ENCODE data around the gene C1orf21.
A peak's percentile ranks its signal among the peaks of the same experiment; 100 is the strongest.

C1orf21 gene

GRCh38 chr1:184506481-184506880, 119.7 kb downstream of the C1orf21 start:
- Histone ChIP-seq H3K4me3 (no peak overlapping the region), H3K27ac (no peak overlapping the region), H3K9me3 (ENCODE audit: low read depth, low read length) (no peaks in the 10 kb centered on the region), H3K36me3 (ENCODE audit: insufficient read depth, low read length) (no peaks in the 10 kb centered on the region), H3K9ac (ENCODE audit: insufficient read length) (no peak overlapping the region)
- no peak for DNase-seq (ENCODE audit: low read depth, low spot score)
- TF ChIP-seq FOXP2 (optimal IDR thresholded peaks at IDR 0.05; ENCODE audit: control extremely low read depth, extremely low read length, insufficient read depth), result no peak
- TF ChIP-seq EZH2 (IDR thresholded peaks at IDR 0.05), result no peak
- no peak for TF ChIP-seq POLR2AphosphoS5 (IDR thresholded peaks at IDR 0.05; ENCODE audit: borderline replicate concordance, low read depth, low read length)

GRCh38 chr1:184507165-184507564, 120.3 kb downstream of the C1orf21 start:
- TF ChIP-seq FOXP2 (optimal IDR thresholded peaks at IDR 0.05; ENCODE audit: control extremely low read depth, extremely low read length, insufficient read depth) (no peak), POLR2AphosphoS5 (IDR thresholded peaks at IDR 0.05; ENCODE audit: borderline replicate concordance, low read depth, low read length) (no peak), EZH2 (IDR thresholded peaks at IDR 0.05) (no peak)
- H3K4me3 ChIP-seq, result no peak overlapping the region; the same call in 1 of the 2 replicates
- H3K9ac ChIP-seq (ENCODE audit: insufficient read length), result no peak overlapping the region
- no peaks in the 10 kb centered on the region for H3K36me3 ChIP-seq (ENCODE audit: insufficient read depth, low read length)
- no peaks in the 10 kb centered on the region for H3K9me3 ChIP-seq (ENCODE audit: low read depth, low read length)
- no peak for DNase-seq (ENCODE audit: low read depth, low spot score)
- H3K27ac ChIP-seq, result 0 out of 2 replicates have a peak overlapping the region, but pooled peaks have one; percentile 52

GRCh38 chr1:184507604-184508280, 120.9 kb downstream of the C1orf21 start:
- DNase-seq (ENCODE audit: low read depth, low spot score), result no peak
- no peaks in the 10 kb centered on the region for H3K9me3 ChIP-seq (ENCODE audit: low read depth, low read length)
- TF ChIP-seq EZH2 (IDR thresholded peaks at IDR 0.05) (no peak), FOXP2 (optimal IDR thresholded peaks at IDR 0.05; ENCODE audit: control extremely low read depth, extremely low read length, insufficient read depth) (no peak), POLR2AphosphoS5 (IDR thresholded peaks at IDR 0.05; ENCODE audit: borderline replicate concordance, low read depth, low read length) (no peak)
- peak overlapping the region; percentile 52 for H3K27ac ChIP-seq
- H3K4me3 ChIP-seq, result peak overlapping the region; percentile 12
- H3K9ac ChIP-seq (ENCODE audit: insufficient read length), result no peak overlapping the region
- H3K36me3 ChIP-seq (ENCODE audit: insufficient read depth, low read length), result no peaks in the 10 kb centered on the region

DNA sequence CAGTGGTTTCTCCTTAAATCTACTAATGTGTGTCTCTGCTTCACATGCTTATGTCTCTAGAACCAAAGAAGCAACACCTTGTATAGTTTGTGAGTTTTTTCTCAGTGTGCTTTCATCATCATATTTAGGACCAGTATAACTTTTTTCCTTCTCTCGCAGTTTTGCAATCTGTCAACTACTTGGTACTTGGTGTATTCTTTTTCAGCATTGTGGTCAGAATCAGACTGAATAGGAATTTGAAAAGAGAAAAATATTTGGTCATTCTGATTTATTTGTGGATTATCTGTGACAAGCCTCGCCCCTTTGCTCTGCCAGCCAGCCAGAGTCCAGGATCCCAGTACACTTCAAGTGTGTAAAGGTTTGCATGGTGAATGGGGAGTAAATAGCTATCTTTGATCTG, 122.3 kb downstream of the C1orf21 start:
- no peak for DNase-seq (ENCODE audit: low read depth, low spot score)
- no peak for TF ChIP-seq FOXP2 (optimal IDR thresholded peaks at IDR 0.05; ENCODE audit: control extremely low read depth, extremely low read length, insufficient read depth)
- no peak for TF ChIP-seq EZH2 (IDR thresholded peaks at IDR 0.05)
- TF ChIP-seq POLR2AphosphoS5 (IDR thresholded peaks at IDR 0.05; ENCODE audit: borderline replicate concordance, low read depth, low read length), result no peak
- Histone ChIP-seq H3K27ac (no peak overlapping the region), H3K9me3 (ENCODE audit: low read depth, low read length) (no peaks in the 10 kb centered on the region), H3K4me3 (no peak overlapping the region), H3K9ac (ENCODE audit: insufficient read length) (no peak overlapping the region), H3K36me3 (ENCODE audit: insufficient read depth, low read length) (no peaks in the 10 kb centered on the region)

GRCh38 chr1:184510110-184510509, 123.3 kb downstream of the C1orf21 start:
- Histone ChIP-seq H3K27ac (no peak overlapping the region), H3K9me3 (ENCODE audit: low read depth, low read length) (no peaks in the 10 kb centered on the region), H3K9ac (ENCODE audit: insufficient read length) (no peak overlapping the region), H3K36me3 (ENCODE audit: insufficient read depth, low read length) (no peaks in the 10 kb centered on the region), H3K4me3 (no peak overlapping the region)
- TF ChIP-seq FOXP2 (optimal IDR thresholded peaks at IDR 0.05; ENCODE audit: control extremely low read depth, extremely low read length, insufficient read depth) (no peak), POLR2AphosphoS5 (IDR thresholded peaks at IDR 0.05; ENCODE audit: borderline replicate concordance, low read depth, low read length) (no peak), EZH2 (IDR thresholded peaks at IDR 0.05) (no peak)
- no peak for DNase-seq (ENCODE audit: low read depth, low spot score)

- no peak for DNase-seq (ENCODE audit: low read depth, low spot score)
- Histone ChIP-seq H3K4me3 (no peak overlapping the region), H3K9ac (ENCODE audit: insufficient read length) (no peak overlapping the region), H3K36me3 (ENCODE audit: insufficient read depth, low read length) (no peaks in the 10 kb centered on the region), H3K9me3 (ENCODE audit: low read depth, low read length) (no peaks in the 10 kb centered on the region), H3K27ac (no peak overlapping the region)
- TF ChIP-seq FOXP2 (optimal IDR thresholded peaks at IDR 0.05; ENCODE audit: control extremely low read depth, extremely low read length, insufficient read depth) (no peak), EZH2 (IDR thresholded peaks at IDR 0.05) (no peak), POLR2AphosphoS5 (IDR thresholded peaks at IDR 0.05; ENCODE audit: borderline replicate concordance, low read depth, low read length) (no peak)
Observed at GRCh38 chr1:184512724-184513123, 125.9 kb downstream of the C1orf21 start.

DNA sequence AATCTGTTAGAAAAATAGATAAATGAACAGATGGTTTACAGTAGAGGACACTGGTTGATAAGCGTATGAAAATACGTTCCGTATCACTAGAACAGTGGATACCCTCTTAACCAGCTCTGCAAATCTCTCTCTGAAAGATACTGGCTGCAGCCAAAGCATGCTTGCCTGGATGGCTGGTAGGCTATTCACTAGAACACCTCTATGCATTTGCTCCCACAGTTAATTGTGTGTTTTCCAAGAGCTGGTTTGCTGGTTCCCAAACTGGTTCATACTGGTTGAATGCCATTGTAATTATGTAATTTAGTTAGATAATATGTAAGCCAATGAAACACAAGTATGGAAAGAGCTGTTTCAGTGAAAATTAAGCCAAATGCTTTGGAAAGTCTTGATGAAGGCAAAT, 126.6 kb downstream of the C1orf21 start:
- H3K9ac ChIP-seq (ENCODE audit: insufficient read length), result no peak overlapping the region
- H3K36me3 ChIP-seq (ENCODE audit: insufficient read depth, low read length), result no peaks in the 10 kb centered on the region
- H3K27ac ChIP-seq, result no peak overlapping the region
- no peak for TF ChIP-seq EZH2 (IDR thresholded peaks at IDR 0.05)
- H3K4me3 ChIP-seq, result no peak overlapping the region
- H3K9me3 ChIP-seq (ENCODE audit: low read depth, low read length), result no peaks in the 10 kb centered on the region
- DNase-seq (ENCODE audit: low read depth, low spot score), result no peak

- no peaks in the 10 kb centered on the region for H3K9me3 ChIP-seq (ENCODE audit: low read depth, low read length)
- H3K9ac ChIP-seq (ENCODE audit: insufficient read length), result no peak overlapping the region
- no peaks in the 10 kb centered on the region for H3K36me3 ChIP-seq (ENCODE audit: insufficient read depth, low read length)
- DNase-seq (ENCODE audit: low read depth, low spot score), result no peak
- H3K27ac ChIP-seq, result no peak overlapping the region
- no peak for TF ChIP-seq FOXP2 (optimal IDR thresholded peaks at IDR 0.05; ENCODE audit: control extremely low read depth, extremely low read length, insufficient read depth)
- no peak for TF ChIP-seq POLR2AphosphoS5 (IDR thresholded peaks at IDR 0.05; ENCODE audit: borderline replicate concordance, low read depth, low read length)
- TF ChIP-seq EZH2 (IDR thresholded peaks at IDR 0.05), result no peak
- H3K4me3 ChIP-seq, result no peak overlapping the region
Observed at GRCh38 chr1:184513966-184514365, 127.1 kb downstream of the C1orf21 start.

GRCh38 chr1:184514447-184514846, 127.6 kb downstream of the C1orf21 start:
- H3K4me3 ChIP-seq, result no peak overlapping the region
- H3K36me3 ChIP-seq (ENCODE audit: insufficient read depth, low read length), result no peaks in the 10 kb centered on the region
- DNase-seq (ENCODE audit: low read depth, low spot score), result no peak
- no peaks in the 10 kb centered on the region for H3K9me3 ChIP-seq (ENCODE audit: low read depth, low read length)
- TF ChIP-seq POLR2AphosphoS5 (IDR thresholded peaks at IDR 0.05; ENCODE audit: borderline replicate concordance, low read depth, low read length), result no peak
- no peak overlapping the region for H3K9ac ChIP-seq (ENCODE audit: insufficient read length)
- H3K27ac ChIP-seq, result no peak overlapping the region
